Keratinocyte (primary cell): ENCODE measurements around the gene MPPED1. TPM values are rescaled to one million over a fixed set of nuclear protein-coding genes. Genes with fewer than 3 reads are reported as not detected.

Experiments
- DNase-seq: peaks from one replicate; pipeline ENCODE4 v3.0.0-alpha.2; 2011; ENCODE audit warnings: low read depth, missing footprints, low spot score
- FAIRE-seq: peaks from 2 replicates; lab custom pipeline; 2011; peaks lifted over from hg19 to GRCh38; lab: Jason Lieb, UNC
- H2AFZ ChIP-seq: 2 replicates; pipeline ENCODE4 v1.6.0; 2012; ENCODE audit warnings: low read length, control low read depth, inconsistent platforms; ENCODE audit not compliant: control insufficient read depth
- H3K27ac ChIP-seq: 2 replicates; pipeline ENCODE4 v1.5.1; 2011; ENCODE audit warnings: low read length; ENCODE audit not compliant: control insufficient read depth, insufficient read depth
- H3K27me3 ChIP-seq: 3 replicates; pipeline ENCODE4 v1.6.0; 2011; ENCODE audit warnings: low read length; ENCODE audit not compliant: control insufficient read depth, insufficient read depth; ENCODE audit errors: extremely low read depth
- H3K36me3 ChIP-seq, 2 experiments: 2 replicates in 1 of 2; 3 replicates in 1 of 2; pipeline ENCODE4 v1.5.1; 2011; ENCODE audit warnings: low read length in 2 of 2, mild to moderate bottlenecking in 1 of 2; ENCODE audit not compliant: control insufficient read depth in 2 of 2, insufficient read depth in 2 of 2; ENCODE audit errors: extremely low read depth in 1 of 2
- H3K4me1 ChIP-seq: 3 replicates; pipeline ENCODE4 v1.5.1; 2011; ENCODE audit warnings: low read length; ENCODE audit not compliant: control insufficient read depth, insufficient read depth; ENCODE audit errors: extremely low read depth
- H3K4me2 ChIP-seq: 3 replicates; pipeline ENCODE4 v1.6.0; 2011; ENCODE audit warnings: low read depth, low read length; ENCODE audit not compliant: control insufficient read depth, insufficient read depth; ENCODE audit errors: extremely low read depth
- H3K4me3 ChIP-seq, 3 experiments: fragments of 200-600 bp in 1 of 3; sonication (generic) in 1 of 3; 2 replicates in 2 of 3; 3 replicates in 1 of 3; pipeline ENCODE4 v1.5.1; 2011 to 2016; ENCODE audit warnings: low read length in 3 of 3, mild to moderate bottlenecking in 3 of 3, control low read depth in 2 of 3, inconsistent platforms in 1 of 3, low read depth in 1 of 3, mixed read lengths in 1 of 3, mixed run types in 1 of 3, moderate library complexity in 1 of 3; ENCODE audit not compliant: control insufficient read depth in 2 of 3, insufficient read depth in 2 of 3; ENCODE audit errors: extremely low read depth in 1 of 3
- H3K79me2 ChIP-seq: 2 replicates; pipeline ENCODE4 v1.6.0; 2012; ENCODE audit warnings: low read length; ENCODE audit not compliant: control insufficient read depth, insufficient read depth
- H3K9ac ChIP-seq: 3 replicates; pipeline ENCODE4 v1.6.0; 2011; ENCODE audit warnings: low read length; ENCODE audit not compliant: control insufficient read depth, insufficient read depth; ENCODE audit errors: extremely low read depth
- H3K9me1 ChIP-seq: 3 replicates; pipeline ENCODE4 v1.6.0; 2011; ENCODE audit warnings: low read length; ENCODE audit not compliant: control insufficient read depth, insufficient read depth; ENCODE audit errors: extremely low read depth
- H3K9me3 ChIP-seq: 2 replicates; pipeline ENCODE4 v1.5.1; 2012; ENCODE audit warnings: low read depth, low read length; ENCODE audit not compliant: control insufficient read depth
- H4K20me1 ChIP-seq: 3 replicates; pipeline ENCODE4 v1.6.0; 2011; ENCODE audit warnings: low read length; ENCODE audit not compliant: control insufficient read depth, insufficient read depth; ENCODE audit errors: extremely low read depth
- CTCF ChIP-seq, 3 experiments: IDR thresholded peaks in 1 of 3; conservative IDR thresholded peaks in 1 of 3; optimal IDR thresholded peaks in 1 of 3; 2 replicates in 2 of 3; 3 replicates in 1 of 3; pipeline versions ENCODE3 to v1.5.1; 2011; ENCODE audit warnings: low read length in 3 of 3, mild to moderate bottlenecking in 3 of 3, moderate library complexity in 2 of 3, control low read depth in 1 of 3, inconsistent platforms in 1 of 3; ENCODE audit not compliant: insufficient read depth in 2 of 3; ENCODE audit errors: extremely low read depth in 1 of 3
- EZH2 ChIP-seq: IDR thresholded peaks from one replicate; pipeline ENCODE4 v1.6.1; 2012; ENCODE audit warnings: inconsistent platforms, mild to moderate bottlenecking, low read length, moderate library complexity
- dilution Hi-C: fragments of 300-500 bp; cut with MboI; formaldehyde crosslinking; loops from one replicate; pipeline ENCODE4 v1.7.0; 2020; ENCODE audit warnings: low sequenced_read_pairs; ENCODE audit not compliant: extremely low pct_ligation_motif_present
- polyA plus RNA-seq, 5 experiments: library from polyadenylated mRNA; depleted of rRNA in 3 of 5; stranded (reverse) in 3 of 5; stranded (forward) in 1 of 5; unstranded in 1 of 5; fragments of >200 nt; gene quantifications; 1 replicate in 1 of 5; 2 replicates in 3 of 5; 3 replicates in 1 of 5; pipeline versions ENCODE4 v1.2.1 to v1.2.3, GENCODE V29; 2011 to 2012; ENCODE audit warnings: missing spikeins in 2 of 5, low read depth in 1 of 5, low replicate concordance in 1 of 5

The MPPED1 gene
- polyA plus RNA-seq, 1 donor (not counting 4 experiments of a cell fraction or from before 2014, with no cell fraction given): not detected

- no peak overlapping the region for H3K27ac ChIP-seq
- FAIRE-seq (no peak), DNase-seq (no peak)
- dilution Hi-C loops: no loop called here
- no peak overlapping the region for H3K4me2 ChIP-seq
- H3K9ac ChIP-seq: no peak overlapping the region
- H3K9me3 ChIP-seq: peaks cover 5% of the 10 kb centered on the region
- H3K9me1 ChIP-seq: no peaks in the 10 kb centered on the region
- no peaks in the 10 kb centered on the region for H4K20me1 ChIP-seq
- H3K4me3 ChIP-seq: no peak overlapping the region
- no peaks in the 10 kb centered on the region for H3K79me2 ChIP-seq
- H3K27me3 ChIP-seq: no peaks in the 10 kb centered on the region
- H3K36me3 ChIP-seq: no peaks in the 10 kb centered on the region
- TF ChIP-seq CTCF (optimal IDR thresholded peaks at IDR 0.05 in 1 of 3, IDR thresholded peaks at IDR 0.05 in 1 of 3, conservative IDR thresholded peaks at IDR 0.05 in 1 of 3; ENCODE audit: extremely low read depth in 1 of 3, insufficient read depth in 2 of 3, low read length in 3 of 3) (no peak), EZH2 (no peak)
- H3K4me1 ChIP-seq: no peaks in the 10 kb centered on the region
- no peak overlapping the region for H2AFZ ChIP-seq
Measured at GRCh38 chr22:43476341-43476740, 64.5 kb downstream of the MPPED1 start.

- dilution Hi-C loops: no loop called here
- FAIRE-seq (no peak), DNase-seq (no peak)
- H3K9me1 ChIP-seq: no peaks in the 10 kb centered on the region
- no peaks in the 10 kb centered on the region for H4K20me1 ChIP-seq
- no peak overlapping the region for H3K4me3 ChIP-seq
- no peak overlapping the region for H3K9ac ChIP-seq
- TF ChIP-seq CTCF (optimal IDR thresholded peaks at IDR 0.05 in 1 of 3, IDR thresholded peaks at IDR 0.05 in 1 of 3, conservative IDR thresholded peaks at IDR 0.05 in 1 of 3; ENCODE audit: extremely low read depth in 1 of 3, insufficient read depth in 2 of 3, low read length in 3 of 3): no peak
- no peaks in the 10 kb centered on the region for H3K4me1 ChIP-seq
- H3K9me3 ChIP-seq: peaks cover 5% of the 10 kb centered on the region
- no peak overlapping the region for H3K27ac ChIP-seq
- H3K27me3 ChIP-seq: no peaks in the 10 kb centered on the region
- H3K36me3 ChIP-seq: no peaks in the 10 kb centered on the region
- no peak overlapping the region for H2AFZ ChIP-seq
- no peak overlapping the region for H3K4me2 ChIP-seq
- no peaks in the 10 kb centered on the region for H3K79me2 ChIP-seq
Measured at GRCh38 chr22:43476751-43477725, 65.2 kb downstream of the MPPED1 start.
